ENCODE data around the gene PDZD2. TPM values are rescaled to one million over a fixed set of nuclear protein-coding genes. Genes with fewer than 3 reads are reported as not detected.
A peak's percentile ranks its signal among the peaks of the same experiment; 100 is the strongest.

PDZD2 gene
- total RNA-seq, 1 donor from 2014 or later, result 1.1 TPM

DNA sequence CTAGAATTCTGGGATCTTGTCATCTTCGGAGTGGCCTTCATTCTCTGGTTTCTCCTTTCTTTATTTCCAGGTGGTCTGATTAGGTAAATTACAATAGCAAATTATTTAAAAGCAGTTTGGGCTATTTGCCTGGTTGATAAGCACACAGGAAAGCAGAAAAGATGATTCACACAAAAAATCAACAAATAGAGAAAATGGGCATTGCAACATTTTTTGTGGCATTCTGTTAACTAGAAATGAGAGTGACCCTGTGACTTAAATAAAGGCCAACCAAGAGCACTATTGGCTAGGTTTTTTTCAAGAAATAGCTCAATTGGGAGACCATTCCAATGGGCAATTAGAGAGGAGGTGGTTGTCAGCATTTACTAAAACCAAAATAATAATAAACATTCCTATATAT is 6.5 kb upstream of the PDZD2 start:
- H3K9ac ChIP-seq, result no peak overlapping the region
- Mint-ChIP-seq H3K27me3 (ENCODE audit: insufficient read depth, low read depth) (peaks cover 7% of the 10 kb centered on the region), H3K27ac (no peak overlapping the region)

DNA sequence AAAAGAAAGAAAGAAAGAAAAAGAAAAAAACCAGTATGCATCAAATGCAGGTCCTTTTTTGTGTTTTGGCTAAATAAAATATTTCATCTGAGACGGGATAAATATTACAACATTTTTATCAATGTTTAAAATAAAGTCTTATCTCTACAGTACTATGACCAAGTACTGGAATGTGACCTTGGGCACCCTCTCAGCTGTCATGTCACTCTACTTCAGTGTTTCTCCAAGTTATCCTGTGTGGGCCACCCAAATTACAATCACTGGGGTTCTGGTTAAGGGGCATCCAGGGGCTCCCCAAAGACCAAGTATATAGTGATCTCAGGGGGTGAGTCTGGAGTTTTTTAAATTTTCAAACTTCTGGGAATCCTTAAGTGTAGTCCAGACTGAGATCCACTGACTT is 3.5 kb upstream of the PDZD2 start:
- peaks cover 43% of the 10 kb centered on the region for H3F3A ChIP-seq (ENCODE audit: low read depth)
- peaks cover 10% of the 10 kb centered on the region for H3K27me3 Mint-ChIP-seq (ENCODE audit: insufficient read depth, low read depth)
- no peak overlapping the region for H2AFZ ChIP-seq (replicated peaks)
- no peak for TF ChIP-seq EZH2phosphoT487 (IDR thresholded peaks at IDR 0.05)
- no peak for TF ChIP-seq EZH2 (IDR thresholded peaks at IDR 0.05)
- TF ChIP-seq, protein P1, sequence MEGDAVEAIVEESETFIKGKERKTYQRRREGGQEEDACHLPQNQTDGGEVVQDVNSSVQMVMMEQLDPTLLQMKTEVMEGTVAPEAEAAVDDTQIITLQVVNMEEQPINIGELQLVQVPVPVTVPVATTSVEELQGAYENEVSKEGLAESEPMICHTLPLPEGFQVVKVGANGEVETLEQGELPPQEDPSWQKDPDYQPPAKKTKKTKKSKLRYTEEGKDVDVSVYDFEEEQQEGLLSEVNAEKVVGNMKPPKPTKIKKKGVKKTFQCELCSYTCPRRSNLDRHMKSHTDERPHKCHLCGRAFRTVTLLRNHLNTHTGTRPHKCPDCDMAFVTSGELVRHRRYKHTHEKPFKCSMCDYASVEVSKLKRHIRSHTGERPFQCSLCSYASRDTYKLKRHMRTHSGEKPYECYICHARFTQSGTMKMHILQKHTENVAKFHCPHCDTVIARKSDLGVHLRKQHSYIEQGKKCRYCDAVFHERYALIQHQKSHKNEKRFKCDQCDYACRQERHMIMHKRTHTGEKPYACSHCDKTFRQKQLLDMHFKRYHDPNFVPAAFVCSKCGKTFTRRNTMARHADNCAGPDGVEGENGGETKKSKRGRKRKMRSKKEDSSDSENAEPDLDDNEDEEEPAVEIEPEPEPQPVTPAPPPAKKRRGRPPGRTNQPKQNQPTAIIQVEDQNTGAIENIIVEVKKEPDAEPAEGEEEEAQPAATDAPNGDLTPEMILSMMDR (IDR thresholded peaks at IDR 0.05), result no peak
- H3K4me3 Mint-ChIP-seq, result no peak overlapping the region
- no peaks in the 10 kb centered on the region for H4K20me1 ChIP-seq (ENCODE audit: low read depth)
- H3K27ac Mint-ChIP-seq, result no peak overlapping the region
- H3K4me2 ChIP-seq, result no peak overlapping the region
- H3K9ac ChIP-seq, result no peak overlapping the region
- H3K27ac ChIP-seq, result no peak overlapping the region
- H3K36me3 ChIP-seq, result no peaks in the 10 kb centered on the region
- no peak overlapping the region for H3K4me3 ChIP-seq
- no peak for DNase-seq (ENCODE audit: low spot score)
- no peaks in the 10 kb centered on the region for H3K79me2 ChIP-seq (ENCODE audit: low read depth)
- H3K9me3 ChIP-seq (ENCODE audit: low read depth), result no peaks in the 10 kb centered on the region
- peaks cover 13% of the 10 kb centered on the region for H3K27me3 ChIP-seq
- H3K36me3 Mint-ChIP-seq, result no peaks in the 10 kb centered on the region
- H3K9me3 Mint-ChIP-seq, result no peaks in the 10 kb centered on the region
- peaks cover 15% of the 10 kb centered on the region for H3K4me1 Mint-ChIP-seq
- H3K4me1 ChIP-seq, result peaks cover 11% of the 10 kb centered on the region

More for the DNA sequence above, 6.5 kb upstream of the PDZD2 start:
- Histone ChIP-seq H4K20me1 (ENCODE audit: low read depth) (no peaks in the 10 kb centered on the region), H3K27me3 (no peaks in the 10 kb centered on the region), H3K27ac (no peak overlapping the region), H3K9me3 (ENCODE audit: low read depth) (no peaks in the 10 kb centered on the region), H3K4me3 (no peak overlapping the region), H2AFZ (replicated peaks) (no peak overlapping the region), H3F3A (ENCODE audit: low read depth) (peaks cover 18% of the 10 kb centered on the region), H3K36me3 (no peaks in the 10 kb centered on the region), H3K79me2 (ENCODE audit: low read depth) (no peaks in the 10 kb centered on the region), H3K4me1 (no peaks in the 10 kb centered on the region), H3K4me2 (no peak overlapping the region)
- no peak for TF ChIP-seq EZH2 (IDR thresholded peaks at IDR 0.05)
- no peak for TF ChIP-seq EZH2phosphoT487 (IDR thresholded peaks at IDR 0.05)
- TF ChIP-seq, protein P1 (IDR thresholded peaks at IDR 0.05), result no peak
- no peaks in the 10 kb centered on the region for H3K9me3 Mint-ChIP-seq
- H3K4me1 Mint-ChIP-seq, result peaks cover 2% of the 10 kb centered on the region
- no peak overlapping the region for H3K4me3 Mint-ChIP-seq
- no peak for DNase-seq (ENCODE audit: low spot score)
- H3K36me3 Mint-ChIP-seq, result no peaks in the 10 kb centered on the region

DNA sequence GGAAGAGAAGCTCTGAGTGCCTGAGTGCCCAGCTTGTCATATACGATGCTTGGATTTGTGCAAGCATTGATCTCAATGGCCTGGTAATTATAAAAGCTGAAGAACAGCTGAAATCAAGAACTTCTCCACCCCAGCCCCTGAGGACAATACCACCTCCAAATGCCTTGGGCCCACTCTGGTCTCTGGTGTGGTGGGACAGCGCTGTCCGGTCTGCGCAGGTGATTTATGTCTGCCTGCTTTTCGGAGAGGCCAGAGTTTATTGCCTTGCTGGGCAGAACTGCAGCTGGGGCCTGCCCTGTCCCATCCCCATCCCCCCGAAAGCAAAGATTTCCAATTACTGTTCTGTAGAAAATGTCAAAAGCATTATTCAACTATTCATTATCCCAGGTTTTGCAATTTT is 1.1 kb upstream of the PDZD2 start:
- Histone ChIP-seq H3K4me1 (peaks cover 11% of the 10 kb centered on the region), H3K4me2 (no peak overlapping the region), H2AFZ (replicated peaks) (no peak overlapping the region), H3K9ac (no peak overlapping the region), H3K27ac (no peak overlapping the region), H4K20me1 (ENCODE audit: low read depth) (no peaks in the 10 kb centered on the region), H3K79me2 (ENCODE audit: low read depth) (no peaks in the 10 kb centered on the region), H3K4me3 (no peak overlapping the region), H3F3A (ENCODE audit: low read depth) (peaks cover 44% of the 10 kb centered on the region), H3K36me3 (no peaks in the 10 kb centered on the region), H3K9me3 (ENCODE audit: low read depth) (no peaks in the 10 kb centered on the region), H3K27me3 (peaks cover 32% of the 10 kb centered on the region)
- Mint-ChIP-seq H3K4me3 (peak overlapping the region; percentile 93), H3K27me3 (ENCODE audit: insufficient read depth, low read depth) (peaks cover 9% of the 10 kb centered on the region), H3K4me1 (peaks cover 15% of the 10 kb centered on the region), H3K36me3 (no peaks in the 10 kb centered on the region), H3K27ac (no peak overlapping the region), H3K9me3 (no peaks in the 10 kb centered on the region)
- DNase-seq (ENCODE audit: low spot score), result no peak
- TF ChIP-seq, protein P1 (IDR thresholded peaks at IDR 0.05), result no peak
- TF ChIP-seq EZH2 (IDR thresholded peaks at IDR 0.05), result no peak
- TF ChIP-seq EZH2phosphoT487 (IDR thresholded peaks at IDR 0.05), result no peak

Measured in neural progenitor cell (in vitro differentiated cells).